ENCODE measurements around the gene HIPK2.

DNA sequence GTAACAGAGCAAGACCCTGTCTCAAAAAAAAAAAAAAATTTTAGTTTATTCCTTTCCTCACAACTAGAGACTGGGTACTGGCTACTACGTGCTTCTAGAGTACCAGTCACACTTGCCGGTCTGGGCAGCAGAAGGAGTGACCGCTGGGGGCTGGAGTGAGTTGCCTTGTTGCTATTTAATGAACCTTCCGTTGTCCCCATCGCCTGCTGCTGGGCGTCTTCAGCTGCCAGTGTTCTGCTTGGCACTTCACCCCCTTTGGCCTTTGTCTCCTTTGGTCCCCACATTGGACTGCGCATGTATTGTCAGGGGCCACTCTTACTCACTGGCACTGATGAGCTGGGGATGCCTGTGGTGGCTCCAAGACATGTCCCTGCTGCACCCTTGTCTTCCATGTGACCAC is 143.7 kb downstream of the HIPK2 start:
- TF ChIP-seq CTCF (IDR thresholded peaks at IDR 0.05) (no peak), POLR2A (IDR thresholded peaks at IDR 0.05) (no peak), EP300 (IDR thresholded peaks at IDR 0.05) (no peak), POLR2AphosphoS5 (IDR thresholded peaks at IDR 0.05) (no peak)
